DMS79 (cell line): Measurements from ENCODE around the gene ACTN4.

Source experiments
- DNase-seq: peaks from one replicate; lab custom pipeline; 2025; lab: John Stamatoyannopoulos, UW

ACTN4 gene

DNA sequence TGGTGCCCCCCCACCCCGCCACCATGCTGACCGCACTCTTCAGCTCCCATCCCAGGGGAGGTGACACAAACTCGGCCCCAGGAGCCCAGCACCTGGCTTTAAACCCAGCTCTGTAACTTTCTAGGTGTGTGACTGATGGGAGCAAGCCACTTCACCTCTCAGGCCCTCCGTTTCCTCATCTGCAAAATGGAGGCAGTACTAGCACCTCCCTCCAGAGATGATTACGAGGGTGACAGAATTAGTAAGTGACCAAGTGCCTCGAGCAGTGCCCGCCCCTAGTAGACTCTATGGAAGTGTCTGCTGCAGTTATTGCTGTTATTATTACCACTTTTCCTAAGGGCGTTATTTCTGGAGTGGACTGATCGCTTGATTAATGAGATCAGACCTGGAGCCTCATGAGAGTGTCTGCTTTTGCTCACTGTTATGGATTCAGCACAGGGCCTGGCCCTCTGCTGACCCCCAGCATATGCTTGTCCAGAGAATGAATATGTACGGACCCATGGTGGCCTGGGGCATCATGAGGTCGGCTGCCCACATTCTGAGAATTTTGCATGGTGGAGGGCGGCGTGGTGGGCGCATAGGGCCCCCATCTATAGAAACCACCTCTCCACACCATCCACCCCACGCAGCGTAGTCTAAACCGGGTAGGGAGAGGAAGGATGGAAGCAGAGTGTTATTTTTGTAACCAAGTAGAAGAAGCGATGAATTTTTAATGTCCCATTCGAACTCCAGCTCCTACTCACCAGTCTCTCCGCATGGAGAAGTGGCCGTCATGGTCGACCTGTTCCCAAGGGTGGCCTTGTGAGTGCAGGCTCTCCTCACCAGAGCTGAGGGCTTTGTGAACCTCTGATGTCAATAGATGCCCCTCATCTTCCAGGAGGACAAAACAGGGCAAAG lies 48.6 kb downstream of the ACTN4 start:
- no peak for DNase-seq

- DNase-seq: no peak
Observed at GRCh38 chr19:38696729-38697055, 49.2 kb downstream of the ACTN4 start.

GRCh38 chr19:38697197-38697596 lies 49.7 kb downstream of the ACTN4 start:
- DNase-seq: no peak

GRCh38 chr19:38697641-38698071 lies 50.2 kb downstream of the ACTN4 start:
- no peak for DNase-seq

DNA sequence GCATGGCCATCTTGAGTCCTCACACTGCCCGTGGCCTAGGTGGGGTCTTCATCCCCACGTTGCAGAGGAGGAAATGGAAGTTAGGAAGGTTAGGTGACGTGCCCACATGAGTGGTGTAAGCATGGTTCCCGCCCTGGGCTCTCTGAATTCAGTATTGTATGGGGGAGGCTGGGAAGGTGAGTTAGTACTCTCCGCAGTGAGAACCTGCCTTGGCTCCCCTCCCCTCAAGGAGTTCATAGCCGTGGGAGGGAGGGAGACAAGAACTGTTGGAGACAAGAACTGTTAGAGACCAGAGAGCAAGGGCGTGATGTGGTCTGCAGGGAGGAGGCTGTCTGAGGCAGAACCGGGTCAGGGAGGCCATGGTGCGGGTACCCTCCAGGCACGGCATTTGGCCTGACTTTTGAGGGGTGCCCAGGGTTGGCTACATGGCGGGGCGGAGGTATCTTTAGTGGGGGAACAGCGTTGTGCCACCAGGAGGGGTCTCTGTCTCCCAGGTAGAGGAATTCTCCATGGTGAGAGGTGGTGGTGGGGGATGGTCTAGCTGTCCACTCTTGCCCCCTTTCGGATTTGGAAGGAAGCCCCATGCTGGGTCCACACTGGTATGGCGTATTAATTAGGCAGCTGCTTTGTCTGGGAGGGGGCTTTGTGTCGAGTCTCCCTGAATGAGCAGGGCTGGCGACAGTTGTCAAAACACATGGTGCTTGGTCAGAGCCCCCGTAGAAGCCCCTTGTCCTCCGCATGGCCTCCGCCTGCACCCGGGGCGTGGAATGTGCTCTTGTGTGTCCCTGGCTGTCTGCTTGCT lies 51.0 kb downstream of the ACTN4 start:
- no peak for DNase-seq

GRCh38 chr19:38699027-38699346 lies 51.5 kb downstream of the ACTN4 start:
- DNase-seq: no peak

GRCh38 chr19:38699647-38700349 lies 52.3 kb downstream of the ACTN4 start:
- no peak for DNase-seq

DNA sequence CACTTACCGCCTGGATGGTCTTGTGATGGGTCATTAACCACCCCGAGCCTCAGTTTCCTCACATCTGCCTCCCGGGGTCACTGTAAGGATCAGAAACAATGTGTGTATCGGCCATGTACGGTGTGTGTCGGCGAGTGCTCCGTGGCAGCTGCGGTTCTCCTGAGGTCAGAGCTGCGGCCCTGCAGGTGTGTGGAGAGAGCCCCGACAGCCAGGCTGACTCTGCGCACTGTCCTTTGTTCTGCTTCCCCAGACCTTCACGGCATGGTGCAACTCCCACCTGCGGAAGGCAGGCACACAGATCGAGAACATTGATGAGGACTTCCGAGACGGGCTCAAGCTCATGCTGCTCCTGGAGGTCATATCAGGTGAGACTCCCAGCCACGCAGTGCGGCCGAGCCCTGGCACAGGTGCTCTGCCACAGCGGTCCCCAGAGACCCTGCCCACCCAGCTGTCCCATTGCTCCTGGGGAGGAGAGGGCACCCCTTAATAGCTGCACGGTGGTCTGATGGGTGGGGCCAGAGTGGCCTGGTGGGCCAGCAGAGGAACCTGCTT lies 53.0 kb downstream of the ACTN4 start:
- no peak for DNase-seq

GRCh38 chr19:38700902-38701454 lies 53.5 kb downstream of the ACTN4 start:
- DNase-seq: no peak

- no peak for DNase-seq
Observed at GRCh38 chr19:38701455-38702063, 54.1 kb downstream of the ACTN4 start.

GRCh38 chr19:38702278-38702677 lies 54.8 kb downstream of the ACTN4 start:
- DNase-seq: no peak

- DNase-seq: no peak
Observed at GRCh38 chr19:38703509-38703908, 56.1 kb downstream of the ACTN4 start.

- no peak for DNase-seq
Observed at GRCh38 chr19:38704488-38705026, 57.1 kb downstream of the ACTN4 start.

DNA sequence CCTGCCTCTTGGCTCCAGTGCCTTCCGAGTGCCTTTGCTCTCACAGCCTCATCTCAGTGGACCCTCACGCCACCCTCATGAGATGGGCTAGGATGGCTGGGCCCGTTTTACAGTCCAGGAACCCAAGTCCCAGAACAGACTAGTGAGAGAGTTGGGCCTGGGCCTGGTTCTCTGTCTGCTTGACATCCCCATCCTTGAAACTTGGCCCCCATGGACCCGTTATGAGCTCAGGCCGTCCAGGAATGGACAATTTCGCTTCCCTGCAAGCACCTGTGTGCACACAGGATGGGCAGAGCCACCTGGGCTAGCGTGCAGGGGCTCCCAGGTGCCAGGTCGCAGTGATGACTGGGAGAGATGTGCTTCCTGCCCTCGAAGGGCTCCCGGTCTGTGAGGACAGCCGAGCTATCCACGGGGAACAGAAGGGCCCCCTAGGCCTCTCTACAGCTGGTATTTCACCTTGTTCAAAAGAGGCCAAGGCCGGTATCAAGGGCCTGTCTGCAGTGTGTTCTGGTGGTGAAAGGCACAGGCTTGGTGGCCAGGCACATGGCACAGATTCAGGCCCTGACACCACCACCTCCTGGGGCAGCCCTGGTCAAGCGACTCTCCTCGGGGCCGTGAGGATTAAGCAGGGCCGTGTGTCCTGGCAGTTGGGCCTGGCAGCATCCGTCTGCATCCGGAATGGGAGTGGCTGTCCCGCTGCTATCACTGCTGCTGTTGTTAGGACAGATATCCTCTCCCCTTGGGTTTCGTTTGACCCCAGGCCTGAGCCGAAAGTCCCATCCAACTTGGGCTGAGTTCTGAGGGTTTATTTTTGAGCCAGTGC lies 58.0 kb downstream of the ACTN4 start:
- DNase-seq: no peak

DNA sequence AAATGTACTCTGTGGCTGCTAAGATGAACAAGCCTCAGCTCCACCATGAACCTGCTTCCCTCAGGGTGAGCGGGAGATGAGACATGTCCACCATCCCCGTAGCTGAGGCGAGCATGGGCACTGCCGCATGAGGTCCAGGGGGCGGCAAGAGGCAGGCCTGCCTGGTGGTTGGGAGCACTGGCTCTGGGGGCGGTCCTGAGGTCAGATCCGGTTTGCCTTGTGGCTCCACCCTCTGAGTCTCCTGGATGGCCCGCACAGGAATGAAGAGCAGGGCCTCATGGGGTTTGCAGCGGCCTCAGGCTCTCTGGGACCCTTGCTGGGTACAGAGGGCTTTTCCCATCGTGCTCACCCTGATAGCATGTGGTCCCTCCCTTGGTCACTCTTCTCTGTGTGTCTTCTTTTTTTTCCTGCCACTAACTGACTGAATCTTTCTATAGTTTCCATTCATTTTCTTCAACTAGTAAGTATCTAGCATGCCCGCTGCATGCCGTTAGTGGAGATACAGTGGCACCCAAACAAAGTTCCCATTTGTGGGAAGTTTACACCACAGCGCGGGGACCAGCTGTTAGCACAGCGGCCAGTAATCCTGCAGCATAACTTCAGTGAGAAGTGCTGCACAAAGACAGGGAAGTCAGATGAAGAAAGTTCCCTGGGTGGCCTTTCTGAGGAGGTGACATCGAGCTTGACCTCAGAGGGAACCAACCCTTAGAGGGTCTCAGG lies 59.5 kb downstream of the ACTN4 start:
- no peak for DNase-seq

- no peak for DNase-seq
Observed at GRCh38 chr19:38707512-38708114, 60.2 kb downstream of the ACTN4 start.

- no peak for DNase-seq
Observed at GRCh38 chr19:38708413-38709024, 61.1 kb downstream of the ACTN4 start.

DNA sequence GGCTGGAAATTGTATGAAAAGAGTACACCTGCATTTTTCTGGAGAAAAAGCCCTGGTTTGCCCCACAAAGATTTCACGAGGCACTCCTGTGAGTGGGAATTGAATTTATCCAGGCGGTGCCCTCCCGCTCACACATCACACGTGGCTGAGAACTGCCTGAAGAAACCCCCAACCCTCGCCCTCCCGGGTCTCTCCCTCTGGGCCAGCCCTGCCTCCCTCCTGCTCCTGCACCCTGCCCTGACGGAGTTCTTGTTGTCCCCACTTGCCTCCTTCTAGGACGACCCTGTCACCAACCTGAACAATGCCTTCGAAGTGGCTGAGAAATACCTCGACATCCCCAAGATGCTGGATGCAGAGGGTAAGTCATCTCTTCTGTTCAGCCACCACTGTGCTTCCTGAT lies 61.7 kb downstream of the ACTN4 start:
- DNase-seq: no peak
